B cell (primary cell): Measurements from ENCODE around the gene AP2B1. TPM values are rescaled to one million over a fixed set of nuclear protein-coding genes. Genes with fewer than 3 reads are reported as not detected.

Experiments used
- ATAC-seq: fragments of 200-7000 bp; cut with Tn5 transposase; one replicate; pipeline ENCODE4 v1.10.0; 2021; ENCODE audit warnings: low read depth, mild to moderate bottlenecking, moderate number of reproducible peaks, moderate library complexity
- CTCF ChIA-PET: fragments of 350-600 bp; sonication (Branson Sonifier 250); formaldehyde crosslinking; loops from one replicate; lab custom pipeline; 2021; ENCODE audit warnings: antibody characterized with exemption, inconsistent platforms; lab: Charles Lee
- POLR2A ChIA-PET: fragments of 350-600 bp; sonication (Branson Sonifier 250); formaldehyde crosslinking; loops from one replicate; lab custom pipeline; 2021; ENCODE audit warnings: antibody characterized with exemption; lab: Charles Lee
- DNase-seq: peaks from one replicate; pipeline ENCODE4 v3.0.0; 2013
- H2AFZ ChIP-seq: 2 replicates; pipeline ENCODE4 v1.6.1; 2012; ENCODE audit warnings: mild to moderate bottlenecking, low read depth, low read length; ENCODE audit not compliant: insufficient read depth, poor library complexity, severe bottlenecking
- H3K27ac ChIP-seq, 2 donors: 1 replicate in 1 of 2; 2 replicates in 1 of 2; pipeline ENCODE4 v1.5.1; 2012 to 2013; ENCODE audit warnings: low read length in 2 of 2, mild to moderate bottlenecking in 2 of 2, moderate library complexity in 1 of 2
- H3K27me3 ChIP-seq, 4 experiments: fragments of 200-600 bp in 1 of 4; sonication (generic) in 1 of 4; replicated peaks in 1 of 4; 1 replicate in 2 of 4; 2 replicates in 2 of 4; pipeline versions ENCODE4 v1.6.1 to v1.7.0; 2013 to 2016; ENCODE audit warnings: low read length in 3 of 4, mild to moderate bottlenecking in 2 of 4, mixed read lengths in 1 of 4, moderate library complexity in 1 of 4; ENCODE audit not compliant: insufficient read depth in 4 of 4, control insufficient read depth in 3 of 4; ENCODE audit errors: control extremely low read depth in 1 of 4
- H3K36me3 ChIP-seq, 2 experiments: replicated peaks in 1 of 2; 1 replicate in 1 of 2; 2 replicates in 1 of 2; pipeline versions ENCODE4 v1.6.1 to v1.7.1; 2013; ENCODE audit warnings: low read length in 1 of 2; ENCODE audit not compliant: insufficient read depth in 2 of 2, control insufficient read depth in 1 of 2; ENCODE audit errors: control extremely low read depth in 1 of 2, extremely low read depth in 1 of 2
- H3K4me1 ChIP-seq, 2 donors: fragments of 200-600 bp in 1 of 2; sonication (generic) in 1 of 2; 1 replicate in 1 of 2; 2 replicates in 1 of 2; pipeline versions ENCODE4 v1.5.1 to v1.6.1; 2013 to 2017; ENCODE audit warnings: low read length in 2 of 2; ENCODE audit not compliant: control insufficient read depth in 2 of 2, insufficient read depth in 2 of 2
- H3K4me2 ChIP-seq: replicated peaks from 2 replicates; pipeline ENCODE3; 2012; ENCODE audit warnings: mild to moderate bottlenecking, low read depth, low read length; ENCODE audit not compliant: poor library complexity, severe bottlenecking
- H3K4me3 ChIP-seq, 5 experiments: fragments of 200-600 bp in 1 of 5; sonication (generic) in 1 of 5; 1 replicate in 3 of 5; 2 replicates in 2 of 5; pipeline versions ENCODE4 v1.5.1 to v1.7.0; 2011 to 2016; ENCODE audit warnings: low read length in 4 of 5, mild to moderate bottlenecking in 4 of 5, low read depth in 2 of 5, control low read depth in 1 of 5, moderate library complexity in 1 of 5; ENCODE audit not compliant: insufficient read depth in 1 of 5; ENCODE audit errors: control extremely low read depth in 1 of 5, extremely low read depth in 1 of 5
- H3K79me2 ChIP-seq: fragments of 200-600 bp; sonication (generic); one replicate; pipeline ENCODE4 v1.6.0; 2016; ENCODE audit warnings: low read length; ENCODE audit not compliant: control insufficient read depth, insufficient read depth
- H3K9ac ChIP-seq: fragments of 200-600 bp; sonication (generic); 2 replicates; pipeline ENCODE4 v1.6.1; 2017; ENCODE audit warnings: mild to moderate bottlenecking, low read length, moderate library complexity
- H3K9me3 ChIP-seq, 3 donors: one replicate each; pipeline versions ENCODE4 v1.6.1 to v1.7.1; 2013; ENCODE audit warnings: low read length in 2 of 3; ENCODE audit not compliant: control insufficient read depth in 2 of 3, insufficient read depth in 1 of 3; ENCODE audit errors: control extremely low read depth in 1 of 3
- H4K20me1 ChIP-seq: 2 replicates; pipeline ENCODE4 v1.6.0; 2012; ENCODE audit warnings: mild to moderate bottlenecking, low read length; ENCODE audit not compliant: insufficient read depth, control insufficient read depth, poor library complexity, severe bottlenecking
- H3K27ac Mint-ChIP-seq: one replicate; pipeline ENCODE4 v1.8.0; 2021; ENCODE audit warnings: mixed read lengths
- H3K27me3 Mint-ChIP-seq: one replicate; pipeline ENCODE4 v1.8.0; 2021; ENCODE audit warnings: mixed read lengths
- H3K4me1 Mint-ChIP-seq: one replicate; pipeline ENCODE4 v1.8.0; 2021; ENCODE audit warnings: mixed read lengths
- H3K4me3 Mint-ChIP-seq: one replicate; pipeline ENCODE4 v1.8.0; 2021; ENCODE audit warnings: mixed read lengths
- H3K9me3 Mint-ChIP-seq: one replicate; pipeline ENCODE4 v1.8.0; 2022; ENCODE audit warnings: mixed read lengths; ENCODE audit not compliant: insufficient read depth
- EZH2 ChIP-seq: IDR thresholded peaks from 2 replicates; pipeline ENCODE4 v1.6.1; 2012; ENCODE audit warnings: borderline replicate concordance, low read depth, mild to moderate bottlenecking, moderate library complexity, low read length; ENCODE audit not compliant: insufficient read depth, poor library complexity, severe bottlenecking
- WGBS: methylation state at CpG from one replicate; pipeline ENCODE4 v1.1.5; 2013; ENCODE audit warnings: missing lambda C conversion rate; ENCODE audit not compliant: insufficient coverage; 5-methylcytosine and 5-hydroxymethylcytosine counted together
- intact Hi-C: fragments of 100-400 bp; cut with micrococcal nuclease; formaldehyde crosslinking; loops from one replicate; pipeline ENCODE4 v1.10.0; 2022
- polyA plus RNA-seq: library from polyadenylated mRNA; depleted of rRNA; stranded (reverse); fragments of >200 nt; gene quantifications from 2 replicates; pipeline ENCODE4 v1.2.3, GENCODE V29; 2012
- total RNA-seq, 2 donors: library from RNA; stranded (reverse); fragments of 120-200 nt in 1 of 2; gene quantifications; 1 replicate in 1 of 2; 2 replicates in 1 of 2; pipeline versions ENCODE4 v1.2.3 to v1.2.4, GENCODE V29; 2013 to 2022
- TF ChIP-seq, protein P1 (sequence below): fragments of 200-600 bp; IDR thresholded peaks from one replicate; pipeline ENCODE4 v1.8.0; 2022; ENCODE audit warnings: antibody characterized with exemption, mild to moderate bottlenecking

AP2B1 gene
- total and polyA plus RNA-seq, 2 donors (not counting 1 experiment from before 2014, with no cell fraction given) = 33.1 to 123 TPM

DNA sequence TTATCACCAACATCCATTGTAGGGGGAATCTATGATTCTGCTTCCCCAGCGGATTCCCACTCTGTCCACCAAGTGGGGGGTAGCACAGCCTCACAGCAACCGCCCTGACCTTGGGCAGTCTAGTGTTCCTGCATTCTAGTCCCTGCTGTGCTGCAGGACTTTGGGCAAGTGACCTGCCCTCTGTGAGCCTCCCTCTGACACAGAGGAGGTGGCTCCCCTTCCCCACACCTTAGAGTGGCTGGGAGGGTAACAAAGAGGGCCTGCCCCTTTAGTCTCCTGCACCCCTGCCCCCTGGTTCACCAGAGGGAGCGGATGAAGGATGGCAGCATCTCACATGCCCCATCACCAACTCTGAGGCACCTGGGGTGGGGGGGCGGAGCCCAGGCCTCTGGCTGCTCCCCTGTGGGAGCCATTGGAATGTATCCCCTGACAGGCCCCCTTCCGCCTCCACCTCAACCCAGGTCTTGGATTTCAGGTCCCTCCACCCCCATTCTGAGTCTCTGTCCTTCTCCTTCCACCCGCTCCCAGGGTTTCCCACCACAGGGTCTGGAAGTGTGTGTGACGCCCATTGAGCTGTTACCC, 155.9 kb downstream of the AP2B1 start:
- H3K27ac Mint-ChIP-seq = no peak overlapping the region
- no peak overlapping the region for H3K4me3 Mint-ChIP-seq
- H3K79me2 ChIP-seq = no peaks in the 10 kb centered on the region
- no peak overlapping the region for H3K4me2 ChIP-seq
- no peak overlapping the region for H2AFZ ChIP-seq
- no peaks in the 10 kb centered on the region for H3K36me3 ChIP-seq
- no peak overlapping the region for H3K27ac ChIP-seq
- WGBS = 89% methylated on average over 4 of the region's 7 CpGs
- no peak for TF ChIP-seq EZH2
- TF ChIP-seq, protein P1, sequence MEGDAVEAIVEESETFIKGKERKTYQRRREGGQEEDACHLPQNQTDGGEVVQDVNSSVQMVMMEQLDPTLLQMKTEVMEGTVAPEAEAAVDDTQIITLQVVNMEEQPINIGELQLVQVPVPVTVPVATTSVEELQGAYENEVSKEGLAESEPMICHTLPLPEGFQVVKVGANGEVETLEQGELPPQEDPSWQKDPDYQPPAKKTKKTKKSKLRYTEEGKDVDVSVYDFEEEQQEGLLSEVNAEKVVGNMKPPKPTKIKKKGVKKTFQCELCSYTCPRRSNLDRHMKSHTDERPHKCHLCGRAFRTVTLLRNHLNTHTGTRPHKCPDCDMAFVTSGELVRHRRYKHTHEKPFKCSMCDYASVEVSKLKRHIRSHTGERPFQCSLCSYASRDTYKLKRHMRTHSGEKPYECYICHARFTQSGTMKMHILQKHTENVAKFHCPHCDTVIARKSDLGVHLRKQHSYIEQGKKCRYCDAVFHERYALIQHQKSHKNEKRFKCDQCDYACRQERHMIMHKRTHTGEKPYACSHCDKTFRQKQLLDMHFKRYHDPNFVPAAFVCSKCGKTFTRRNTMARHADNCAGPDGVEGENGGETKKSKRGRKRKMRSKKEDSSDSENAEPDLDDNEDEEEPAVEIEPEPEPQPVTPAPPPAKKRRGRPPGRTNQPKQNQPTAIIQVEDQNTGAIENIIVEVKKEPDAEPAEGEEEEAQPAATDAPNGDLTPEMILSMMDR = no peak
- ATAC-seq (no peak), DNase-seq (no peak)
- peaks cover 0 to 17% (median 0%) of the 10 kb centered on the region in 3 donors for H3K9me3 ChIP-seq
- H3K4me1 Mint-ChIP-seq = peaks cover 7% of the 10 kb centered on the region
- H4K20me1 ChIP-seq = no peaks in the 10 kb centered on the region
- no peaks in the 10 kb centered on the region for H3K9me3 Mint-ChIP-seq
- H3K9ac ChIP-seq = no peak overlapping the region
- H3K27me3 ChIP-seq = peaks cover 0 to 36% (median 9%) of the 10 kb centered on the region in 4 experiments
- no peak overlapping the region for H3K4me3 ChIP-seq
- CTCF ChIA-PET = interaction anchor here (1.0 kb wide), 1 partner anchor 21 kb away, joined by 3 read pairs; no protein-coding TSS in a partner anchor
- H3K27me3 Mint-ChIP-seq = peaks cover 38% of the 10 kb centered on the region
- POLR2A ChIA-PET = no interaction called here
- intact Hi-C loops = no loop called here
- H3K4me1 ChIP-seq = peaks cover 0 to 8% of the 10 kb centered on the region in 2 donors

- no peaks in the 10 kb centered on the region for H3K79me2 ChIP-seq
- no peaks in the 10 kb centered on the region for H3K36me3 ChIP-seq
- no peak overlapping the region for H2AFZ ChIP-seq
- H3K27ac Mint-ChIP-seq = no peak overlapping the region
- intact Hi-C loops = no loop called here
- ATAC-seq (no peak), DNase-seq (no peak)
- no peak overlapping the region for H3K4me3 Mint-ChIP-seq
- H3K9me3 ChIP-seq = peaks cover 0 to 18% (median 0%) of the 10 kb centered on the region in 3 donors
- H3K9ac ChIP-seq = no peak overlapping the region
- H3K27ac ChIP-seq = no peak overlapping the region
- TF ChIP-seq, protein P1 = no peak
- no peak for TF ChIP-seq EZH2
- CTCF ChIA-PET = interaction anchor here (1.0 to 1.3 kb wide), 2 partner anchors 20 to 23 kb away, joined by 3 read pairs; no protein-coding TSS in a partner anchor
- no peaks in the 10 kb centered on the region for H3K9me3 Mint-ChIP-seq
- peaks cover 0 to 43% (median 15%) of the 10 kb centered on the region in 4 experiments for H3K27me3 ChIP-seq
- H3K4me1 Mint-ChIP-seq = peaks cover 7% of the 10 kb centered on the region
- H3K4me3 ChIP-seq = no peak overlapping the region
- WGBS = 50% methylated on average over 1 of the region's 7 CpGs
- peaks cover 5 to 8% of the 10 kb centered on the region in 2 donors for H3K4me1 ChIP-seq
- POLR2A ChIA-PET = interaction anchor here (0.5 kb wide), 1 partner anchor 61 kb away, joined by 3 read pairs; no protein-coding TSS in a partner anchor
- H3K4me2 ChIP-seq = no peak overlapping the region
- no peaks in the 10 kb centered on the region for H4K20me1 ChIP-seq
- H3K27me3 Mint-ChIP-seq = peaks cover 43% of the 10 kb centered on the region
Observed at GRCh38 chr17:35743626-35744328, 156.7 kb downstream of the AP2B1 start.
